ENCODE measurements around the gene ZC2HC1B. TPM values are rescaled to one million over a fixed set of nuclear protein-coding genes. Genes with fewer than 3 reads are reported as not detected.

Gene ZC2HC1B, protein sequence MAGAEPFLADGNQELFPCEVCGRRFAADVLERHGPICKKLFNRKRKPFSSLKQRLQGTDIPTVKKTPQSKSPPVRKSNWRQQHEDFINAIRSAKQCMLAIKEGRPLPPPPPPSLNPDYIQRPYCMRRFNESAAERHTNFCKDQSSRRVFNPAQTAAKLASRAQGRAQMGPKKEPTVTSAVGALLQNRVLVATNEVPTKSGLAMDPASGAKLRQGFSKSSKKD
- total RNA-seq = not detected in 2 replicates

DNA sequence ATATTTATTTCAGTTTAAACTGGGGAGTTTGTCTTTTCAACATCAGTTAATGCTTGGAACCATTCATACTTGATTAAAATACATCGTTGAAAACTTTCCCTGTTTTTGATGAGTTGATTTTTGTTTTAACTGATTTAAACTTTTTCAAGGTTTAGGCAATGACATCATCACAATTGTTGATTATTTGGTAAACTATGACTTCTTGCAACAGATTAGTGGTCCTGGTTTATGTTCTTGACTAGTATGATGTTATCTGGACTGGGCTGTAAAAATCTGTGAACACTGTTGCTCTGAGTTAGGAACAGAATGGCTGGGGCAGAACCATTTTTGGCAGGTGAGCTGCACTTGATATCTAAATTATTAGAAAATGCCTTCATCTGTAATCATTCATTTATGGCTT lies at the start of gene ZC2HC1B:
ZC2HC1B (plus strand) TSS at position 241 of the 400 bp plus-strand sequence; CDS start at position 307, 66 bp downstream.

DNA sequence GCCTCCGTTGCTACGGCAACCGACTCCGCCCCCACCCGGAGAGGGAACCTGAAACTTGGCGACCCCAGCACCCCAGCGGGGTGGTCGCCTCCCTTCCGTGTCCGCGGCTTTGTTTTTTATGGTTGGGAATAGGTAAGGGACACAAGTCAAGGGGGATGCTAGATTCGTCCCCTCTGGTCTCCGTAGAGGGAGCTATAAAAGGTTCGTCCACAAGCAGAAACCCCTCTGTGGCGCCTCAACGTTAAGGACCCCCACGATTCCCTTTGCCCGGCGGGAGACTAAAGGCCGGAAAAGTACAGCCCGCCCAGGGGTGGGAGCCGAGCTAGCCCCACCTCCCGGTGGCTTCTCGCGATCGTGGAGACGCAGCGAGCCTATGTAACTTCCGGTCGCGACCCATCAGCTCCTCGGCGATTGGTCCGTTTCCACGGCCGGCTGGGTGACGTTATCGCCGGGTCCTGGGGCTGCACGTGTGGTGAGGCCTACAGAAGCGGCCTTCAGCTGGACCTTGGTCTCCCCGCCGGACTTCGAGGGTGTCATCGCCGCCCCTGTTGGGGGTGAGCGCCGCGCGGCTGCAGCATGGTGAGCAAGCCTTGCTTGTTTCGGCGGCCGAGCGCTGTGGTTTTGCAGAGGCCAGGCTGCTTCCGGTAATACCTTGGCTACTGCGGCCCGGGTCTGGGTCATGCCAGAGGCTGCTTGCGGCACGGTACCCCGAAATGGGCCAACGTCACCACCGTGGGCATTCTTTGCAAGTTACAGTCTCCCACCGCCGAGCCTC lies 21.2 kb upstream of the ZC2HC1B start, which contains the start of gene LTV1:
LTV1 (plus strand) TSS at position 437 of the 775 bp plus-strand sequence; CDS start at position 577, 140 bp downstream.

Small RNA genes lying within 50 kb of the gene (small RNA-seq; reads per million reads assigned to genes)
- gene ZC2HC1B = not detected

Other genes starting within 250 kb of the ZC2HC1B start
- gene PHACTR2, start 186.5 kb upstream of the ZC2HC1B start, total RNA-seq = 243 and 313 TPM in 2 replicates
- 17.3 and 21.7 TPM in 2 replicates for gene LTV1, start 21.1 kb upstream of the ZC2HC1B start, total RNA-seq
- 13.1 and 15.4 TPM in 2 replicates for gene PLAGL1, start 143.8 kb downstream of the ZC2HC1B start, total RNA-seq
- gene SF3B5, start 231.1 kb downstream of the ZC2HC1B start, total RNA-seq = 143 and 144 TPM in 2 replicates